ENCODE measurements around the gene MMP14.
"Not testable (repeated sequence)": the region's sequence is repeated elsewhere in the genome, so short reads cannot be mapped to it uniquely, and the experiment has no call there.

MMP14 gene

DNA sequence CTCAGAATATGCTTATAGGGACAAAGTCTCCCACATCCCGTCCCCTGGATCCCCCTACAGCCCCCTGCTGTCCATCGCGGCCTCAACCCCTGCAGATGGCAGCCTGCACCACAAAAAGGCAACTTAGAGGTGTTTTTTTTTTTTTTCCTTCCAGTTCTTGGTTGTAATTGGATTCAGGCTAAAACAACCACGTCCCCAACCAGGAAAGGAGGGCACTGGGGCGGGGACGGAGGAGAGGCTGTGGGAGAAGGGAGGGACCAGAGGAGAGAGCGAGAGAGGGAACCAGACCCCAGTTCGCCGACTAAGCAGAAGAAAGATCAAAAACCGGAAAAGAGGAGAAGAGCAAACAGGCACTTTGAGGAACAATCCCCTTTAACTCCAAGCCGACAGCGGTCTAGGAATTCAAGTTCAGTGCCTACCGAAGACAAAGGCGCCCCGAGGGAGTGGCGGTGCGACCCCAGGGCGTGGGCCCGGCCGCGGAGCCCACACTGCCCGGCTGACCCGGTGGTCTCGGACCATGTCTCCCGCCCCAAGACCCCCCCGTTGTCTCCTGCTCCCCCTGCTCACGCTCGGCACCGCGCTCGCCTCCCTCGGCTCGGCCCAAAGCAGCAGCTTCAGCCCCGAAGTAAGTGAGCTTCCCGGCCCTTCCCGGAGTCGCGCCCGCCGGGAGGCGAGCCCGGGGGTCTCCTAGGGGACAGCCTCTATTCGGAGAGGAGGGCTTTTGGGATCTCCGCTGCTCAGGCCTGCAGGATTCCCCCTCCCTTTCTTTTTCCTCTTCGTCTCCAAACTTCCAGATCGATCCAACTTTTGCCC lies at the start of gene MMP14:
MMP14 (plus strand) TSS at position 285 of the 813 bp plus-strand sequence; CDS start at position 518, 233 bp downstream.
- DNase-seq: no peak

- no peak for DNase-seq
These were observed 49.7 kb upstream of the MMP14 start for GRCh38 chr14:22786685-22787084.

DNA sequence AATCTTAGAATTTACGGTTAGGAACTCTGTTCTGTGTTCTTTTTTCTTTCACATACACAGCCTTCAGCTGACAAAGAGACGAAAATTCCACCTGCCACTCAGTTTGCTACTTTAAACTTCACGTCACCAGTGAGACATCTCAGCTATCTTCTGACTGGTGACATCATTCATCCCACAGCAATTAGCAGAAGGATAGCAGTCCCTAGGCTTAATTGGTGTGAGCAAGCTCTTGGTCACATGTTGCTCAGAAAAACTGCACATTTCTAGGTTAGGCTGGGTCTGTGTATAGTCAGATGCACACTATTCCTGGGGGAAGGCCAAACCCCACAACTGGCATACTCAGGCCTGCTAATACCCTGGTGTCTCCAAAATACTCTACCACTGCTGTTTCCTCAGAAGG lies 45.1 kb upstream of the MMP14 start:
- DNase-seq: no peak

GRCh38 chr14:22792158-22792557 lies 44.2 kb upstream of the MMP14 start:
- DNase-seq: no peak

GRCh38 chr14:22793550-22793949 lies 42.8 kb upstream of the MMP14 start:
- DNase-seq: not testable (repeated sequence)

- no peak for DNase-seq
These were observed 42.4 kb upstream of the MMP14 start for GRCh38 chr14:22793976-22794375.

GRCh38 chr14:22794551-22794951 lies 41.8 kb upstream of the MMP14 start:
- DNase-seq: no peak

DNA sequence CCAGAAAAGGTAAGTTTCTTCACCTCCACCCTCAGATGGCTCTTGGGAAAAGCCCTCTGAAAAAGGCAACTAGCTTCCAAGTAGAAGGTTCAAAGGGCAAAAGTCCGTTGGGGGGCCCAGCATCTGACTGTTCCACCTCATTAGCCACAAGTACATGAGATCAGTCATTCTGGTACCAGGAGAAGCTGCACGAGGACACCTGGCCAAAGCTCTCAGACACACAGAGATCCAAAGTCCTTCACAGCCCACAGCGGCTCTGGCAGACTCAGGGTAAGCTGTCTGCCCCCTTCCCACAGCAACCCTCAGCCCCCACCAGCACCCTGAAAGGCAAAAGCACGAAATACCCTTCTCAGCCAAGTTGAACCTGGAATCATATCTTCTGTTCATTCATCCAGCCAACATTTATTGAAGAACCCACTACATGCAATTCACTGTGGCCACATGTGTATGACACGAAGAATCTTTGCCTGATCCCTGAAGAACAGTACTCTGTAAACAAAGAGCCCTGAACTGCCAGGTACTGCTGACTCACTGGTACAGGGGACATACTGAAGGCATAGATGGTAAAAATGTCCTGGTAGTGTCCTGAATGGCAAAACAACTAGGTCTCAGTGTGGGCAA lies 40.2 kb upstream of the MMP14 start:
- DNase-seq: no peak

GRCh38 chr14:22797017-22797917 lies 39.1 kb upstream of the MMP14 start:
- no peak for DNase-seq

DNA sequence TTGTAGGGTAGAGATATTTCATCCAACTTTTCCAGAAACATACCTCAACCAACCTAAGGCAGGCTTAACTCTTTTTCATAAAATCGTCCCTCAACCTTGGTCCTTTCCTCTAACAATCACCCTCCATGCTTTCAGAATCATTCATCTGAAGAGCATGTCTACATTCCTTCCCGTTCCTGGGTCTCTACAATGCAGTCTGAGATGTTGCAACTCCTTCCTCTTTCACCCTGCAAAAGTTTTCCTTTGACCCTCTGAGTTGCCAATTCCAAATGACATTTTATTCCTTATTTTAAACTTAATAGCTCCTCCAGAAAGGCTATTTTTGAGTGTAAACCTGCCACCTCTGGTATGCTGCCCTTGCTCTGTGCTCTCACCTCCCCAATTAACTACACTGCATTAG lies 37.9 kb upstream of the MMP14 start:
- no peak for DNase-seq

GRCh38 chr14:22800346-22800745 lies 36.0 kb upstream of the MMP14 start:
- no peak for DNase-seq

DNA sequence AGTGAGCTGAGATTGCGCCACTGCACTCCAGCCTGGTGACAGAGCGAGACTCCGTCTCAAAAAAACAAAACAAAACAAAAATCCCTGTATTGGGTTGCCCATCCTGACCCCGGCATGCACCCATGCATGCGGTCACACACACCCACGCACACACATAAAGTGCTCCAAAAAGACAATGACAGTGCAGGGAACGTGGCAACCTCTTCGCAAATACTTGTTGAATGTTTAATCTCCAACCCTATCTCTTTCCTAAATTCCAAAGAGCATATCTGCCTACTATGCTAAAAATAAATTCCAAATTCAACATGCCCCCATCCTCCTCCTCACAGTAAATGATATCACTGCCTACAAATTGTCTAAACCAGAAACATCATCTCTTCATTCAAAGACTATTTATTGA lies 34.7 kb upstream of the MMP14 start:
- DNase-seq: no peak

- DNase-seq: no peak
These were observed 33.3 kb upstream of the MMP14 start for GRCh38 chr14:22802860-22803686.

DNA sequence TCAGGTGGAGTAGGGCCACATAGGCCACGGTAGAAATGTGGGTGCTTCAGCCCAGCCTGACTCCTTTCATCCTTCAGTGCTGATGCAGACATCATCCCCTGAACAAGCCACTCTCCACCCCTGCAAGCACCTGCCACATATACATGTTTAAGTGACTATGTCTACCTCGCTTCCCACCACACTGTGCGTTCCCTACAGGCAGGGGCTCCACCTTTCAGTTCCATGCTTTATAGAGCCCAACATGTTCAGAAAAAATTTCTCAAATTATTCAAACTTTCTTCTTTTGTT lies 32.8 kb upstream of the MMP14 start:
- no peak for DNase-seq

GRCh38 chr14:22805235-22805634 lies 31.1 kb upstream of the MMP14 start:
- DNase-seq: not testable (repeated sequence)

DNA sequence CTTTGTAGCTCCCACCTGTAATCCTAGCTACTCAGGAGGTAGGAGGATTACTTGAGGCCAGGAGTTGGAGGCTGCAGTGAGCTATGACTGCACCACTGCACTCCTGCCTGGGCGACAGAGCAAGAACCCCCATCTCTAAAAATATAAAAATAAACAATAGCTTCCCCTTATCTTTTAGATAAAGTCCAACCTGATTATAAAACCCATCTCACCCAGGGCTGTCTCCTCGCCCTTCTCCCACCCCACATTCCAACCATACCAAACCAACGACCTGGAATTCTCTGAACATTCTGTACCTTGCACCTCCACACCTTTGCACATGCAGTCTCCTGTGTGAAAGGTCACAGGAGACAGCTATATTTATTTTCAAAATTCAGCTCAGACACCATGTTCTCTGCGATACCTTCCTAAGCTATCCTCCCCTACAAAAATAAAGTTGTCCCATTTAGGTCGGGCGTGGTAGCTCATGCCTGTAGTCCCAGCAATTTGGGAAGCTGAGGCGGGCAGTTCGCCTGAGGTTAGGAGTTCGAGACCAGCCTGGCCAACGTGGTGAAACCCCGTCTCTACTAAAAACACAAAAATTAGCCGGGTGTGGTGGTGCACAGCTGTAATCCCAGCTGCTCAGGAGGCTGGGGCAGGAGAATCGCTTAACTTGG lies 28.8 kb upstream of the MMP14 start:
- no peak for DNase-seq

- DNase-seq: no peak
These were observed 27.8 kb upstream of the MMP14 start for GRCh38 chr14:22808388-22809209.

DNA sequence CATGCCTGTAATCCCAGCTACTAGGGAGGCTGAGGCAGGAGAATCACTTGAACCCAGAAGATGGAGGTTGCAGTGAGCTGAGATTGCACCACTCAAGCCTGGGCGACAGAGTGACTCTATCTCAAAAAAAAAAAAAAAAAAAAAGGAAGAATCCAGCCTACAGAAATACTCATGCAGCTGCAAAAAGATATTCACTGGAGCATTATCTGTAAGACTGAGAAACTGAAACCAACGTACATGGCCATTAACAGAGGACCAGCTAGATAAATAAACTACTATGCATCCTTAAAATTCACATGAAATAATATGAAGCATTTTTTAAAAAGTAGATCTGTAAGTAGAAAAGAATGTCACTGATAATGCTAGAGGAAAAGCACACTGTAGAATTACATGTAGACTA lies 24.7 kb upstream of the MMP14 start:
- no peak for DNase-seq

- no peak for DNase-seq
These were observed 23.6 kb upstream of the MMP14 start for GRCh38 chr14:22812744-22813143.

GRCh38 chr14:22813145-22813544 lies 23.2 kb upstream of the MMP14 start:
- no peak for DNase-seq

GRCh38 chr14:22814373-22814772 lies 22.0 kb upstream of the MMP14 start:
- no peak for DNase-seq

All from stimulated activated CD4-positive, alpha-beta T cell treated with anti-CD3 and anti-CD28 coated beads, Interleukin-15, amount 100 ng/mL, for 24 hours (primary cell).